Smooth muscle cell (in vitro differentiated cells): Measurements from ENCODE around the gene AKAP6. TPM values are rescaled to one million over a fixed set of nuclear protein-coding genes. Genes with fewer than 3 reads are reported as not detected.

ENCODE experiments used
- DNase-seq: peaks from one replicate; lab custom pipeline; 2025; ENCODE audit not compliant: unreplicated experiment; lab: John Stamatoyannopoulos, UW
- H2AFZ ChIP-seq: fragments of 200-600 bp; sonication (generic); 2 replicates; pipeline ENCODE4 v1.6.0; 2016; ENCODE audit warnings: antibody characterized with exemption, low read depth, mild to moderate bottlenecking
- H3F3A ChIP-seq: fragments of 200-600 bp; sonication (generic); 2 replicates; pipeline ENCODE4 v1.6.0; 2017; ENCODE audit warnings: antibody characterized with exemption, low read depth
- H3K27ac ChIP-seq: fragments of 200-600 bp; sonication (generic); 2 replicates; pipeline ENCODE4 v1.5.1; 2016; ENCODE audit warnings: low read depth, mild to moderate bottlenecking
- H3K27me3 ChIP-seq: fragments of 200-600 bp; sonication (generic); 2 replicates; pipeline ENCODE4 v1.6.1; 2016; ENCODE audit warnings: low read depth, mild to moderate bottlenecking
- H3K36me3 ChIP-seq: fragments of 200-600 bp; sonication (generic); 2 replicates; pipeline ENCODE4 v1.5.1; 2016; ENCODE audit warnings: low read depth
- H3K4me1 ChIP-seq: fragments of 200-600 bp; sonication (generic); 2 replicates; pipeline ENCODE4 v1.5.1; 2016; ENCODE audit warnings: low read depth
- H3K4me2 ChIP-seq: fragments of 200-600 bp; sonication (generic); 2 replicates; pipeline ENCODE4 v1.6.0; 2016; ENCODE audit warnings: mild to moderate bottlenecking
- H3K4me3 ChIP-seq: fragments of 200-600 bp; sonication (generic); 2 replicates; pipeline ENCODE4 v1.5.1; 2016; ENCODE audit warnings: mild to moderate bottlenecking
- H3K79me2 ChIP-seq: fragments of 200-600 bp; sonication (generic); 2 replicates; pipeline ENCODE4 v1.6.0; 2016; ENCODE audit warnings: low read depth, mild to moderate bottlenecking
- H3K9ac ChIP-seq: fragments of 200-600 bp; sonication (generic); 2 replicates; pipeline ENCODE4 v1.6.0; 2016; ENCODE audit warnings: low read depth
- H3K9me3 ChIP-seq: fragments of 200-600 bp; sonication (generic); replicated peaks from 2 replicates; pipeline ENCODE4 v1.5.1; 2016; ENCODE audit warnings: low read depth
- H4K20me1 ChIP-seq: fragments of 200-600 bp; sonication (generic); 2 replicates; pipeline ENCODE4 v1.6.0; 2016; ENCODE audit warnings: low read depth
- CTCF ChIP-seq: fragments of 200-600 bp; sonication (generic); IDR thresholded peaks from 2 replicates; pipeline ENCODE4 v1.5.1; 2017; ENCODE audit warnings: borderline replicate concordance, mild to moderate bottlenecking, antibody characterized with exemption; ENCODE audit not compliant: insufficient read depth, poor library complexity, severe bottlenecking
- WGBS: methylation state at CpG from one replicate; pipeline ENCODE4 v1.1.7; 2016; ENCODE audit warnings: low lambda C conversion rate; 5-methylcytosine and 5-hydroxymethylcytosine counted together
- polyA plus RNA-seq: library from polyadenylated mRNA; unstranded; fragments of >200 nt; fragmentation: Nextera tagmentation; extraction: Ambion mirVana; gene quantifications from 2 replicates; pipeline ENCODE4 v1.2.1, GENCODE V29; 2016
- total RNA-seq: library from RNA; depleted of rRNA; stranded (reverse); fragments of >200 nt; gene quantifications from 2 replicates; pipeline ENCODE4 v1.2.3, GENCODE V29; 2014

Gene AKAP6
- total and polyA plus RNA-seq, 2 experiments from 2014 or later = 1.3 to 6.4 TPM

GRCh38 chr14:32727832-32728231, 398.7 kb downstream of the AKAP6 start:
- no peak overlapping the region for H3K4me2 ChIP-seq
- H3F3A ChIP-seq = no peaks in the 10 kb centered on the region
- WGBS = 90% methylated on average over 5 of the region's 5 CpGs
- no peak overlapping the region for H3K4me3 ChIP-seq
- H4K20me1 ChIP-seq = no peaks in the 10 kb centered on the region
- H3K9ac ChIP-seq = no peak overlapping the region
- DNase-seq = no peak
- H3K4me1 ChIP-seq = peaks cover 12% of the 10 kb centered on the region
- H2AFZ ChIP-seq = no peak overlapping the region
- no peak overlapping the region for H3K27ac ChIP-seq
- H3K79me2 ChIP-seq = no peaks in the 10 kb centered on the region
- H3K9me3 ChIP-seq = no peaks in the 10 kb centered on the region
- no peaks in the 10 kb centered on the region for H3K36me3 ChIP-seq
- no peaks in the 10 kb centered on the region for H3K27me3 ChIP-seq
- no peak for TF ChIP-seq CTCF

GRCh38 chr14:32728526-32728925, 399.4 kb downstream of the AKAP6 start:
- Histone ChIP-seq H2AFZ (no peak overlapping the region), H3K27me3 (no peaks in the 10 kb centered on the region), H3K27ac (no peak overlapping the region), H3K36me3 (no peaks in the 10 kb centered on the region), H4K20me1 (no peaks in the 10 kb centered on the region), H3K9me3 (no peaks in the 10 kb centered on the region), H3F3A (no peaks in the 10 kb centered on the region), H3K4me3 (no peak overlapping the region), H3K79me2 (no peaks in the 10 kb centered on the region), H3K9ac (no peak overlapping the region), H3K4me2 (no peak overlapping the region), H3K4me1 (peaks cover 12% of the 10 kb centered on the region)
- 100% methylated on average over 1 of the region's 1 CpG for WGBS
- TF ChIP-seq CTCF = no peak
- DNase-seq = no peak

DNA sequence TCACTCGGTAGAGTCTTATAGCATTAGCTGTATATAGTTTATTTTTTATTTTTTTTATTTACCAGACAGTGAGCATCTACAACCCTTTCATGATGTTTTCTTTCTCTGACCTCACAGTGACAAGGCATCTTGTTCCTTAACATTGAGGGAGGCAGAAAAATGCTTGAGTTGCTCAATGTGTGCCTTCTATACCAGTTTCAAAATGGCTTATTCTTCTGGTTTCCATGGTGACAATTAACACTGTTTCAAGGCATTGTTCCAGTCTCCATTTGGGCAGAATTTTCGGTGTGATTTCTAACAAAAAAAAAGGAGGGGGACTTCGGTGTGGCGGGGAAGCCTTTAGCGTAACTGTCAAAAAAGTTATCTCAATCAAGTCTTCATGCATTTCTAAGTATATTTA, 399.9 kb downstream of the AKAP6 start:
- WGBS = 94% methylated on average over 5 of the region's 5 CpGs
- H3K9ac ChIP-seq = no peak overlapping the region

More for the DNA sequence above, 399.9 kb downstream of the AKAP6 start:
- no peaks in the 10 kb centered on the region for H3K79me2 ChIP-seq
- H3K4me1 ChIP-seq = peaks cover 12% of the 10 kb centered on the region
- H2AFZ ChIP-seq = no peak overlapping the region
- TF ChIP-seq CTCF = no peak
- no peaks in the 10 kb centered on the region for H3K9me3 ChIP-seq
- no peaks in the 10 kb centered on the region for H4K20me1 ChIP-seq
- H3K4me3 ChIP-seq = no peak overlapping the region
- no peaks in the 10 kb centered on the region for H3K36me3 ChIP-seq
- H3K4me2 ChIP-seq = no peak overlapping the region
- DNase-seq = no peak
- no peaks in the 10 kb centered on the region for H3K27me3 ChIP-seq
- no peaks in the 10 kb centered on the region for H3F3A ChIP-seq
- no peak overlapping the region for H3K27ac ChIP-seq
